GM18867 (cell line): ENCODE measurements around the gene UBAP1L.
A peak's percentile ranks its signal among the peaks of the same experiment; 100 is the strongest.

Experiments
- ATAC-seq: cut with Tn5 transposase; IDR thresholded peaks from one replicate; pipeline ENCODE4 v1.9.1; 2021; ENCODE audit warnings: mild to moderate bottlenecking, moderate library complexity; ENCODE audit not compliant: unreplicated experiment

The UBAP1L gene

DNA sequence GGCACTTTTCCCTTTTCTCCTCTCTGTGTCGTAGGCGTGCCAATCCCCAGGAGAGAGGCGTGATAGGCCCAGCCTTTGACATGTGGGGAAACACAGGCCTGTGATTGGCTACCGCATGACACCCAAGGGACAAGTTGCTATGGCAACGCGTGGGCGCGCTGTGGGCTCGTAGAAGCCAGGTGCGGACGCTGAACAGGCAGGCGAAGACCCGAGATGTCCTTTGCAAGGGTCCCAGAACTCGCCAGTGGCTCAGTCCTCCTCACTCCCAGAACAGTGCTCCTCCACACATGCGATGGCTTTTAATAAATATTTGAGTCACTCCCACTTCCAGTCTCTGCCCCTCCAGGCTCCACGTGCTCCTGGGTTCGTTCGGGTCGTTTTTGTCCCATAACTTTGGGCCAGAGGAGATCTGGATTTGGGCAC lies 65.6 kb downstream of the UBAP1L start:
- peak; percentile 94 for ATAC-seq

GRCh38 chr15:65048241-65048640 lies 66.8 kb downstream of the UBAP1L start:
- ATAC-seq = no peak

- no peak for ATAC-seq
Observed at GRCh38 chr15:65044724-65045481, 70.1 kb downstream of the UBAP1L start, which contains the start of gene SLC51B. Gene SLC51B, plus strand, starts transcription at chr15:65045387. Its CDS starts 4,618 bp downstream, at chr15:65050005.

DNA sequence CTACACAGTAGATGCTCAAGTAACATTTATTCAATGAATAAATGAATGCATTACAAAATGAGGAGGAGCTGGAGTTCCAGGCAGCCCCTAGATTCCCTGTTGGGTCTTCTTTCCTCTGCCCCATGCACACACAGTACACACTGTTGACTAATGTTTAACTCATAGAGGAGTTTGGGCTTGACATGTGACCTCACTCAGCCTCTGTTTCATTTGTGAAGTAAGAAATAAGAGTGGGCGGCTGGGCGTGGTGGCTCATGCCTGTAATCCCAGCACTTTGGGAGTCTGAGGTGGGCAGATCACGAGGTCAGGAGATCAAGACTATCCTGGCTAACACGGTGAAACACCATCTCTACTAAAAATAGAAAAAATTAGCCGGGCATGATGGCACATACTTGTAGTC lies 70.8 kb downstream of the UBAP1L start:
- ATAC-seq = peak; percentile 48

GRCh38 chr15:65042776-65043327 lies 72.1 kb downstream of the UBAP1L start:
- ATAC-seq = no peak
